Caco-2 (cell line): Measurements from ENCODE around the gene MYO10. TPM values are rescaled to one million over a fixed set of nuclear protein-coding genes. Genes with fewer than 3 reads are reported as not detected.

Experiments
- BruUV-seq: library from RNA; stranded (reverse); fragments of 400-500 nt; replicated peaks from 2 replicates; lab custom pipeline; 2021; lab: Mats Ljungman, UMichigan
- CTCF ChIA-PET: fragments of 300-600 bp; sonication (Branson Sonifier 250); formaldehyde crosslinking; loops from one replicate; lab custom pipeline; 2022; ENCODE audit warnings: antibody characterized with exemption; lab: Charles Lee
- POLR2A ChIA-PET: fragments of 300-600 bp; sonication (Branson Sonifier 250); formaldehyde crosslinking; loops from one replicate; lab custom pipeline; 2022; ENCODE audit warnings: antibody characterized with exemption; lab: Charles Lee
- DNase-seq, 2 experiments: peaks; one replicate each; pipeline versions ENCODE4 v3.0.0 to v3.0.0-alpha.2; 2020 to 2022
- H3K27me3 ChIP-seq: replicated peaks from 2 replicates; pipeline ENCODE4 v1.6.0; 2011; ENCODE audit warnings: low read length; ENCODE audit not compliant: control insufficient read depth, insufficient read depth
- H3K36me3 ChIP-seq: 2 replicates; pipeline ENCODE4 v1.5.1; 2011; ENCODE audit warnings: low read length; ENCODE audit not compliant: control insufficient read depth, insufficient read depth
- H3K4me1 ChIP-seq: fragments of 250-450 bp; sonication (Bioruptor Pico); 2 replicates; pipeline ENCODE4 v1.5.1; 2020; ENCODE audit warnings: mild to moderate bottlenecking
- H3K4me3 ChIP-seq: 2 replicates; pipeline ENCODE4 v1.5.1; 2011; ENCODE audit warnings: low read depth, mild to moderate bottlenecking, control low read depth, low read length
- H3K9me3 ChIP-seq: fragments of 250-450 bp; sonication (Bioruptor Pico); 2 replicates; pipeline ENCODE4 v1.5.1; 2020; ENCODE audit warnings: mild to moderate bottlenecking, moderate library complexity
- H3K27ac Mint-ChIP-seq: one replicate; pipeline ENCODE4 v1.8.0; 2022; ENCODE audit warnings: mixed read lengths; ENCODE audit not compliant: unreplicated experiment
- H3K27me3 Mint-ChIP-seq: one replicate; pipeline ENCODE4 v1.8.0; 2022; ENCODE audit warnings: mixed read lengths; ENCODE audit not compliant: insufficient read depth, unreplicated experiment
- H3K36me3 Mint-ChIP-seq: one replicate; pipeline ENCODE4 v1.8.0; 2022; ENCODE audit warnings: mild to moderate bottlenecking, mixed read lengths; ENCODE audit not compliant: insufficient read depth, unreplicated experiment
- H3K4me1 Mint-ChIP-seq: one replicate; pipeline ENCODE4 v1.8.0; 2022; ENCODE audit warnings: low read depth, mixed read lengths; ENCODE audit not compliant: unreplicated experiment
- H3K4me3 Mint-ChIP-seq: one replicate; pipeline ENCODE4 v1.8.0; 2022; ENCODE audit warnings: mild to moderate bottlenecking, moderate library complexity, mixed read lengths; ENCODE audit not compliant: unreplicated experiment
- H3K9me3 Mint-ChIP-seq: one replicate; pipeline ENCODE4 v1.8.0; 2022; ENCODE audit warnings: mixed read lengths; ENCODE audit not compliant: unreplicated experiment
- intact Hi-C: fragments of 100-400 bp; cut with micrococcal nuclease; formaldehyde crosslinking; loops from one replicate; pipeline ENCODE4 v1.10.0; 2022; ENCODE audit not compliant: unreplicated experiment
- total RNA-seq: library from RNA; stranded (reverse); gene quantifications from 2 replicates; pipeline ENCODE4 v1.2.3, GENCODE V29; 2022
- TF ChIP-seq, protein P1 (sequence below), 2 experiments: fragments of 200-600 bp in 1 of 2; IDR thresholded peaks; 1 replicate in 1 of 2; 2 replicates in 1 of 2; pipeline versions ENCODE4 v1.5.1 to v1.8.0; 2011 to 2022; ENCODE audit warnings: antibody characterized with exemption in 1 of 2, control low read depth in 1 of 2, inconsistent platforms in 1 of 2, low read depth in 1 of 2, low read length in 1 of 2, mild to moderate bottlenecking in 1 of 2, moderate library complexity in 1 of 2; ENCODE audit not compliant: insufficient read depth in 1 of 2, severe bottlenecking in 1 of 2, unreplicated experiment in 1 of 2

Gene MYO10
- total RNA-seq, 1 experiment from 2014 or later = 67.6 TPM

DNA sequence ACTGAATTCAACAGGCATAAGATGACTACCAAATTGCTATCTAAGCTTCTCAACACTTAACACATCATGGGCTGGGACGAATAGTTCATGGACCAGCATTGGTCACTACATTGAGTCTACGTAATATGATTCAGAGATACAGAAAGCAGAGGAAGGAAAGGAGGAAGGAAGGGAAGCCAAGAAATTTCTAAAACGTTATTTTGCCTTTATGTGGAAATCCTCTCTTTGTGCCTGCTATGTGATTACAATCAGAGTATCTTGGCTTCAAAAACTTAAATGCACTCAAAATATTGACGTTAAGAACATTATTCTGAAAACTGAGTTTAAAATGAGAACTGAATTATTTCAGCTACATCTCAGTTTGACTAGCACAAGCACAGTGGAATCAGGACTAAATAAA is 231.1 kb downstream of the MYO10 start:
- Mint-ChIP-seq H3K9me3 (no peaks in the 10 kb centered on the region), H3K4me1 (no peaks in the 10 kb centered on the region), H3K36me3 (peaks cover 80% of the 10 kb centered on the region), H3K4me3 (no peak overlapping the region), H3K27me3 (no peaks in the 10 kb centered on the region), H3K27ac (no peak overlapping the region)
- Histone ChIP-seq H3K9me3 (no peaks in the 10 kb centered on the region), H3K36me3 (peaks cover 8% of the 10 kb centered on the region), H3K27me3 (no peaks in the 10 kb centered on the region), H3K4me3 (no peak overlapping the region), H3K4me1 (no peaks in the 10 kb centered on the region)
- no peak for DNase-seq
- BruUV-seq = no TSS peak
- intact Hi-C loops = no loop called here
- CTCF ChIA-PET = no interaction called here
- POLR2A ChIA-PET = no interaction called here
- TF ChIP-seq, protein P1, sequence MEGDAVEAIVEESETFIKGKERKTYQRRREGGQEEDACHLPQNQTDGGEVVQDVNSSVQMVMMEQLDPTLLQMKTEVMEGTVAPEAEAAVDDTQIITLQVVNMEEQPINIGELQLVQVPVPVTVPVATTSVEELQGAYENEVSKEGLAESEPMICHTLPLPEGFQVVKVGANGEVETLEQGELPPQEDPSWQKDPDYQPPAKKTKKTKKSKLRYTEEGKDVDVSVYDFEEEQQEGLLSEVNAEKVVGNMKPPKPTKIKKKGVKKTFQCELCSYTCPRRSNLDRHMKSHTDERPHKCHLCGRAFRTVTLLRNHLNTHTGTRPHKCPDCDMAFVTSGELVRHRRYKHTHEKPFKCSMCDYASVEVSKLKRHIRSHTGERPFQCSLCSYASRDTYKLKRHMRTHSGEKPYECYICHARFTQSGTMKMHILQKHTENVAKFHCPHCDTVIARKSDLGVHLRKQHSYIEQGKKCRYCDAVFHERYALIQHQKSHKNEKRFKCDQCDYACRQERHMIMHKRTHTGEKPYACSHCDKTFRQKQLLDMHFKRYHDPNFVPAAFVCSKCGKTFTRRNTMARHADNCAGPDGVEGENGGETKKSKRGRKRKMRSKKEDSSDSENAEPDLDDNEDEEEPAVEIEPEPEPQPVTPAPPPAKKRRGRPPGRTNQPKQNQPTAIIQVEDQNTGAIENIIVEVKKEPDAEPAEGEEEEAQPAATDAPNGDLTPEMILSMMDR (IDR thresholded peaks at IDR 0.05; ENCODE audit: insufficient read depth in 1 of 2, low read depth in 1 of 2, low read length in 1 of 2, severe bottlenecking in 1 of 2, unreplicated experiment in 1 of 2) = no peak

DNA sequence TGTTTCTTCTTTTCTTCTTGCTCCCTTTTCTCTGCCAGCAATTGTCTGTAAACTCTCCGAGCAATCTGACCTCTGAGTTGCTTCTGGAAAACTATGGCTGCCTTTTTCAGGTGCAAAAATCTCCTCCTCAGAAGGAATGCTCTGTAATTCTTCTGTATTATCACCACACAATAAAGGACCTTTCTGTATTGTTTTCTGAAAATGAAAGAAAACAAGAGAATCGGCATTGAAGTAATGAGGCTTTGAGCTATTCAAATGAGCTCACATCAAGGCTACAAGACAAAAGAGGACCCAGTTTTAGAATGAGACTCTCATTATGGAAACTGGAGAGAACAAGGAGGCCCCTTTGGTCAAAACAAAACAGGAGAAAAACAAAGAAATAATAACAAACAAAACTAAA is 233.1 kb downstream of the MYO10 start:
- intact Hi-C loops = no loop called here
- H3K4me3 Mint-ChIP-seq = no peak overlapping the region
- TF ChIP-seq, protein P1 (IDR thresholded peaks at IDR 0.05; ENCODE audit: insufficient read depth in 1 of 2, low read depth in 1 of 2, low read length in 1 of 2, severe bottlenecking in 1 of 2, unreplicated experiment in 1 of 2) = no peak
- POLR2A ChIA-PET = no interaction called here
- H3K36me3 Mint-ChIP-seq = peaks cover 80% of the 10 kb centered on the region
- Histone ChIP-seq H3K9me3 (no peaks in the 10 kb centered on the region), H3K4me1 (no peaks in the 10 kb centered on the region), H3K4me3 (no peak overlapping the region), H3K36me3 (peaks cover 8% of the 10 kb centered on the region; the same call in 1 of the 2 replicates), H3K27me3 (no peaks in the 10 kb centered on the region)
- no peak for DNase-seq
- no peaks in the 10 kb centered on the region for H3K4me1 Mint-ChIP-seq
- H3K27ac Mint-ChIP-seq = no peak overlapping the region
- BruUV-seq = no TSS peak
- H3K9me3 Mint-ChIP-seq = no peaks in the 10 kb centered on the region
- CTCF ChIA-PET = no interaction called here
- H3K27me3 Mint-ChIP-seq = no peaks in the 10 kb centered on the region

DNA sequence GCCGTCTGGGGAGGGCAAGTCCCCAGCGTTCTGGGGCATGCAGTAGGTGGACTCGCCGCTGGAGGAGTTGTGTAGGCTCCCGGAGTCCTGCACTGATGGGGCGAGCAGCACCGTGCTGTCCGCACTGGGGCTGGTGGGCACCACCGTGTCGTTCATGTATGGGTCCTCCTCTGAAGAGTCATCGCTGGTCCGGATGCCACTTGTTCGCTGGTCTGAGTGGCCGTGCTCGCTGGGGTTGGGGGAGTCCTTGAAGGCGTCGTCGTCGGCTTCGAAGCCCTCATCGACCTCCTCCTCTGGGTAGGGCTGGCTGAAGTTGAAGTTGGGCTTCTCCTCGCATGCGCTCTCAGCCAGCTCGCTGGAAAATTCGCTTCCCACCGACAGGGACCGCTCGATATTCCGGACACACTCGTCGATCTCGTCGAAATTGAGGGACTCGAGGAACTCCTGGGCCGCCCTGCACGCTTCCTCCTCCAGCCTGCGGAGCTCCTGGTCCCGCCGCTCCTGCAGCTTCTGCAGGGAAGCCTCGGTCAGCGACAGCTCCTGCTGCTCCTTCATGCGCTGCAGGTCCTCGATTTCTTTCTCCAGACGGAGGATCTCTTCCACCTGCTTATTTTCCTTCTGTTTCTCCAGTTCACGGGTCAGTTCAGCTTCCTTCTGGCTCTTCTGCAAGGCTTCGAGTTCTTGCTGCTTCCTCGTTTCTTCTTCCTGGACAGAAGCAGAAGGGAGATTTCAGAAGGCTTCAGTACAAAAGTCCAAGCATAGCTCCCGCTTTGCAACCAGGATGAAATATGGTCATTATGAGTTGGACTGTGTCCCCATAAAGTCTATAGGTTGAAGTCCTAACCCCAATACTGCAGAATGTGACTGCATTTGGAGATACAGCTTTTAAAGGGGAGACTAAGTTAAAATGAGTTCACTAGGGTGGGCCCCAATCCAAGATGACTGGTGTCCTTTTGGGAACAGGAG is 234.7 kb downstream of the MYO10 start:
- intact Hi-C loops = no loop called here
- H3K27ac Mint-ChIP-seq = no peak overlapping the region
- no peaks in the 10 kb centered on the region for H3K27me3 Mint-ChIP-seq
- no peaks in the 10 kb centered on the region for H3K9me3 Mint-ChIP-seq
- peaks cover 80% of the 10 kb centered on the region for H3K36me3 Mint-ChIP-seq
- ChIA-PET CTCF (no interaction called here), POLR2A (no interaction called here)
- no peak overlapping the region for H3K4me3 Mint-ChIP-seq
- Histone ChIP-seq H3K9me3 (no peaks in the 10 kb centered on the region), H3K4me3 (no peak overlapping the region), H3K27me3 (no peaks in the 10 kb centered on the region), H3K36me3 (peaks cover 4% of the 10 kb centered on the region; the same call in 1 of the 2 replicates), H3K4me1 (no peaks in the 10 kb centered on the region)
- BruUV-seq = TSS peak; percentile 85
- H3K4me1 Mint-ChIP-seq = peaks cover 6% of the 10 kb centered on the region
- TF ChIP-seq, protein P1 (IDR thresholded peaks at IDR 0.05; ENCODE audit: insufficient read depth in 1 of 2, low read depth in 1 of 2, low read length in 1 of 2, severe bottlenecking in 1 of 2, unreplicated experiment in 1 of 2) = no peak
- no peak for DNase-seq
